Skin of body (tissue), 2 donors: Measurements from ENCODE around the gene WDR7. TPM values are rescaled to one million over a fixed set of nuclear protein-coding genes. Genes with fewer than 3 reads are reported as not detected.

ENCODE experiments used
- DNase-seq: peaks from one replicate; lab custom pipeline; 2025; lab: John Stamatoyannopoulos, UW
- total RNA-seq: library from RNA; depleted of rRNA; stranded (reverse); fragments of >200 nt; gene quantifications from one replicate; pipeline ENCODE4 v1.2.3, GENCODE V29; 2014

WDR7 gene
- total RNA-seq, 1 donor from 2014 or later = 27.0 TPM

DNA sequence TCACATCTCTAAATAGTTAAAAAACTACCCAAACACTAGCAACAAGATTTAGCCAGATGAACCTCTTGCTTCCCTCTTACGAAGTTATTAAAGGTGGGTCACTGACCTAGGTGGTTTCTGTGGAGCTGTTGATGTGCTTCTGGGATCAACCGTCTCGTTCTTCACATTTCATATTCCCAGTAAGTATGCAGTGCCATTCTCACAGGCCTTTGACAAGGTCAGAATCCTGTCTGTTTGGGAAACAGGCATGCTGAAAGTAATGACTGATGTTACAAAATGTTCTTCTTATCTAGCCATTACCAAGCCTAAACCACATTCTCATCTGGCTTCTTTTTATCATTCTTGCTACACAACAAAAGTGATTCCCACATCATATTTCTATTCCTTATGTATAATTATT, 70.3 kb downstream of the WDR7 start:
- DNase-seq = no peak

DNA sequence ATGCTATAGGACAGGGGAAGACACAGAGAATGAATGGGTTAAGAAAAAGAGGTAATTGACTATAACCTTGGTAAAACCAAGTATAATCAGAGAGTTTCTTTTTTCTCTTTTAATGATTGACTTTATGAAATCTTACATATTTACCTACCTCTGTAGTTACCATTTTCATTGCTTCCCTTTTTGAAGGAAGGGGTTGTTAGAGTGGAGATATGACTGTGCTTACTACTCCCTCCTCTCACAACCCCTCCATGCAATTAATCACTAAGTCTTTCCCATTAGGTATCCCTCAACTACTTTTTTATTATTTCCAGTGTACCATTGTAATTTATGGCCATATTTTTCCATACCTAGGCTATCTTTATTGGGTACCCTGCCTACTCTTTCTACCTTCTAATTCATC, 71.4 kb downstream of the WDR7 start:
- no peak for DNase-seq

DNA sequence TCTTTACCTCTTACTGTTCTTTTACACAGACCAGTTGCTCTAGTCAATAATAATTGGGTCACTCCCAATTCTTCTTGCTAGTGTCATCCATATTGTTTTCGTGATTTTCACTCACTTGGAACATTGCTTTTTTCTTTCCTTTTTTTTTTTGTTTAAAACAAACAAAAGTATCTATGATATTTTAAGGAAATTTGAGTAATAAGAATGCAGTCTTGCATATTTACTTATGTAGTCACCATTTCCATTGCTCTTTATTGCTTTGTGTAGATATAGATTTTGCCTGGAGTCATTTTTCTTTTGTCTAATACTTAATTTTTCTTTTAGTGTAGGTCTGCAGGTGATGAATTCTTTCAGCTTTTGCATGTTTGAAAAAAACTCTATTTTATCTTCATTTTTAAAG, 71.9 kb downstream of the WDR7 start:
- DNase-seq = no peak

GRCh38 chr18:56723706-56724105, 72.5 kb downstream of the WDR7 start:
- DNase-seq = no peak

GRCh38 chr18:56726906-56727305, 75.7 kb downstream of the WDR7 start:
- DNase-seq = no peak

DNA sequence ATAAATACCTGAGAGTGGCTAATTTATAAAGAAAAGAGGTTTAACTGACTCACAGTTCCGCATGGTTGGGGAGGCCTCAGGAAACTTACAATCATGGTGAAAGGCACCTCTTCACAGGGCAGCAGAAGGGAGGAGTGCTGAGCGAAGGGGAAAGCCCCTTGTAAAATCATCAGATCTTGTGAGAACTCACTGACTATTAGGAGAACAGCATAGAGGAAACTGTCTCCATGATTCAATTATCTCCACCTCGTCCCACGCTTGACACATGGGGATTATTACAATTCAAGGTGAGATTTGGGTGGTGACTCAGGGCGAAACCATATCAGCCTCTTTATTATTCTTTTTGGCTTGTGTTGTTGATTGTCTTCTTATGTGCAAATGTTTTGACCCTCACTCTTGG, 76.2 kb downstream of the WDR7 start:
- no peak for DNase-seq

DNA sequence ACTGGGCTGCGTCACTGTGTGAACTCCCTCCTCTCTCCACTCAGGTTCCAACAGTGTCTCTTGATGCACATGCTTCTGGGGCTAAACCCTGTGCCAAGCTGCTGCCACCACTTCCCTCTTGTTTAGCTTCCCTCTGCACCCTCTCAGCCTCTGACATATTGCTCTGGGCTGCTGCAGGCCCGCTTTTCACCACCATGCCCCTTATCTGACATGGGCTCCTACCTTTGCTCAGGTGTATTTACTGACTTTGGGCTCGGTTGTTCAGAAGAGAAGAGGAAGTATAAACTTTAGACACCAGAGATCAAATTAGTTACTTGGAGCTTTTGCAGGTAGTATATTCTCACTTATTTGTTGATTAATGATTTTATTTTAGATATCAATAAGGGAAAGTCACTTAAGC, 77.6 kb downstream of the WDR7 start:
- no peak for DNase-seq

GRCh38 chr18:56738184-56738583, 87.0 kb downstream of the WDR7 start:
- DNase-seq = no peak

GRCh38 chr18:56739731-56740130, 88.6 kb downstream of the WDR7 start:
- no peak for DNase-seq

DNA sequence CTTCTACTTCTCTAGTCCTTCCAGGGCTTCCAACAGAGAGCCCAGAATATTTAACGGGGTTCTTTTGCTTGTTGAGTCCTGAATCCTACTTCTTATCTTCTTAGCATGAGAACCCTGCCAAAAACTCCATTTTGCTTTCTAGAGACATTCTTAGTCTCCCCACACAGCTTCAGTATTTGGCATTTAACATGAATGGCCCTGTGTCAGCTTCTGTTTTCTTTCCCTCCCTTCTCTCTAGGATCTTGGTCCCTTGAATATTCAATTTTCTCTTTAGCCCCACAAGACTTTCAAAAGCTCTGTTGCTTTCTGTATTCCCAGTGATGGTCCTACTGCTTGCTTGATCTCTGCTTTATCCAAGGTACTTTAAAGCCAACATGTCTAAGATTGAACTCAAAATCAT, 89.5 kb downstream of the WDR7 start:
- no peak for DNase-seq

- DNase-seq = no peak
These were observed 90.5 kb downstream of the WDR7 start for GRCh38 chr18:56741685-56742084.

DNA sequence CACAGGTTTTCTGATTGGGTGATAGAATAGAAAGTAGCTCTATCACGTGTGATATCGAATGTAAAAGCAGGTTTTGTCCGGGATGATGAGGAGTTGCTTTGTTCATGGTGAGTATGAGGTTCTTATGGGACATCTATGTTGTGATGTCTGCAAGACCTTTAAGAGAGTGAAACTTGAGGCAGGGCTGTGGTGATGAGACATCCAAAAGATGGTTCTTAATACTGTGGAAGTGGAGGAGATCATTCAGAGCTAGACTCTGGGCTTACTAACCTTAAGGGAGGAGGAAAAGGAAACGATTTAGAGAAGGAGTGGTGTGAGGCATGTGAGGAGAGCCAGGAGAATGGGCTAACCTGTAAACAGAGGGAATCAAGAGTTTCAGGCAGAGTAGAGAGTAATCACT, 92.0 kb downstream of the WDR7 start:
- no peak for DNase-seq

GRCh38 chr18:56747032-56747658, 96.0 kb downstream of the WDR7 start:
- no peak for DNase-seq

DNA sequence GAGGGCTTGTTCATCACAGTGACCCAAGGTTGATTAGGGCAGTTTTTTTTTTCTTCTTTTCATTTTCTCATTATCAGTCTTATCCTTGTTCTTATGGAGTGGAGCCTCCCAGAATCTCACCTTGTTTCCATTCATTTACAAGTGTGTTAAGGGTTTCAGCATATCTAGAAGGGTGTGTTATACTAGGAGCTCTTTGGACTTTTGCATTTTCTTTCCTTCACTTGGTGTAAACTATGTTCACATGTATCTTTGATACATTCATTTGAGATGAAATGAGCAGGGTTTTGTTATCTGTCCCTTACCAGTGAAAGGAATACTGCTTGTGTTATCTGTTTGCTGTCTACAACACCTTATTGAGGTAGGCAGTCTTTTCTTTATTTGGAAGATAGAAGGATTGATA, 96.7 kb downstream of the WDR7 start:
- no peak for DNase-seq

DNA sequence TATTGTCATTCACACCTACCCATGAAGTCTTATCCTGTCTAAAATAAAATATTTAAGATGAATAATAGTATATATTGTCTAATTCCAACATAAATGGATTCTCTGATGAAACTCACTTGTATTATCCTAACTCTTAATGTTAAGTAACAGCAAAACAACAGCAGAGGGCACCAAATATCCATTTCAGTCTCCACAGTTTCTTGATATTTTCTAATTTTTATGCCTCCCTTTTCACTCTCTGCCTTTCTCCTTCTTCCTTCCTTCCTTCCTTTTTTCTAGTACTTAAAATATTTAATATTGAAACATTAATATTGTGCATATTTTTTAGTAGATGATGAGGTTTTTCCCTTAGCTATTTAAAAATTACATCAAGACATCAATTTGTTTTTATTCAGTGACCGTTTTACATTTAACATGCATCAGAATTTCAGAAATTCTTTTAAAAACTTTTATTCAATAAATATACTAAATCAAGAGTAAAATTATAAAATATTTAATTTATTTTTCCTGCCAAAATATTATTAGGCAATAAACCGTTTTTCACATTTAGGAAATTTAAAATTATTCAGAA, 97.6 kb downstream of the WDR7 start:
- peak; percentile 40 for DNase-seq

GRCh38 chr18:56756966-56757365, 105.8 kb downstream of the WDR7 start:
- DNase-seq = peak; percentile 12

GRCh38 chr18:56770097-56770496, 118.9 kb downstream of the WDR7 start:
- no peak for DNase-seq

GRCh38 chr18:56770873-56771272, 119.7 kb downstream of the WDR7 start:
- DNase-seq = no peak

- DNase-seq = no peak
These were observed 124.5 kb downstream of the WDR7 start for GRCh38 chr18:56775701-56776100.

DNA sequence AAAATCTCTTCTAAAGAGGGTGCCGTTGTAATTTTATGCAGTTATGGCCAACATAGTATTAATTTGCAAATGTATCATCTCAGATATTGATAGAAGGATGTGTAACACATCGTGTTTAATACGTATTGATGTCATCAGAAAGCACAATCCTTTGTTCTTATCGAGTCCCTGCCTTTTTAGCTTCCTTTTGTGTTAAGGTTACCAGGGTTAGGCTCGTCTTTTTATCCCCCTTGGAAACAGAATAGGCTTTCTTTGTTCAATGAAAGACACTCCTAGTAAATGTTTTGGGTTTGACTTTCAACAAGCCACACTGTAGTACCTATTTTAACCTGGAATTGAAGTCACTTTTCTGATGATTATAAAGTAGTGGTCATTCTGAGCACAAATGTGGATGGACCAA, 136.2 kb downstream of the WDR7 start:
- DNase-seq = no peak

- DNase-seq = no peak
These were observed 138.1 kb downstream of the WDR7 start for GRCh38 chr18:56789004-56789888.

DNA sequence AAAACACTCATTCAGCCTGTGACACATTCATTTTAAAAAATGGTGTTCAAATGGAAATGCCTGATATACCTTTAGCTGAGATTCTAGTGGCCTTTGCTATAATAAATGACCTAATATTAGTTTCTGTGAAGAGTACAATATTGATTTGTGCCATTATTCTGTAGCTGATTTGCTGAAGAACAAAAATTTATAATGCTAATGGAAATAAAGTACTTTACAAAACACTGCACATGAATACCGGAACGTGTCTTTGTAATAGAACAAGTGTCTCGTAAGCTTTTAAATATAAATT, 138.7 kb downstream of the WDR7 start:
- DNase-seq = no peak

GRCh38 chr18:56795381-56795780, 144.2 kb downstream of the WDR7 start:
- DNase-seq = no peak
